ENCODE measurements around the gene C2CD4B.

Gene C2CD4B, protein sequence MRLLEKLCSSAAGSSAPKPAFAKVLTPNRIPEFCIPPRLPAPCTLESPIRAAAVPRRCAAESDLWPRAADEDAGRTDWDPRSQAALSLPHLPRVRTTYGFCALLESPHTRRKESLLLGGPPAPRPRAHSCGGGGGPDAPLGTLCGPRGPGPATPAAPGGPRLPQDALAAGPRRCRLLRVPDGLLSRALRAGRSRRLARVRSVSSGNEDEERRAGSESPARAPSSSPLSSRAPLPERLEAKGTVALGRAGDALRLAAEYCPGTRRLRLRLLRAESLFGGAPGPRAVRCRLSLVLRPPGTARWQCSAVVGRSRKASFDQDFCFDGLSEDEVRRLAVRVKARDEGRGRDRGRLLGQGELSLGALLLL

DNA sequence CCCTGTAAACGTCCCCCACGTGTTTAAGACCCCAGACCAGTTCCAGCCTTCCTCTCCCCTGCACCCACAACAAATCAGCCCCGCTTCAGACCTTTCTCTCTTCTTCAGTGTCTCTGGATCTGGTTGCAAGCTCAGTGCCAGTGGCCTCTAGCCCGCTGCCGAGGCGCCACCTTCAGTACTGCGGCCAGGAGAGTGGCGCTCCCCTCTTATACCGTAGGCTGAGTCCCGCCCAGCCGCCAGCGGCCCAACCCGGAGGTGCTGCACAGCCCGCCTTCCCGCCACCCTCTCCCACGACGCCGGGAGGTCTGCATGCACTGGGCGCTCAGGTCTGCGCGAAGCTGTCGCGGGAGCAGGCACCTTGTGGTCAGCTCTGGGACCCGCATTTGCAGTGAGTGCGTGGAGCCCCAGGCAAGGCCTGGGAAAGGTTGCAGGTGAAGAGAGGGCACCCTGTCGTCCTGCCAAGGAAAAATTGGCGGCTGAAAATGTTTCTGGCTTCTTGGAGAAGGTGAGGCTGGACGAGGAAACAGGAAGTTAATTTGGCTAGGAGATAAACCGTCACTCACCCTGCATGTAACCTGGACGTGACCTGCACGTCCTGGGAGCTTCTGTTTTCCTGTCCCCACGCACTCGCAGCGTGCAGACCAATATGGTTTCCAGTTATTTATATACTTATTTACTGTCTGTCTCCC lies at the start of gene C2CD4B:
Gene C2CD4B, minus strand, starts transcription at position 182 of the 689 bp plus-strand sequence. CDS start 301 bp downstream, outside the sequence.
- DNase-seq = no peak

DNA sequence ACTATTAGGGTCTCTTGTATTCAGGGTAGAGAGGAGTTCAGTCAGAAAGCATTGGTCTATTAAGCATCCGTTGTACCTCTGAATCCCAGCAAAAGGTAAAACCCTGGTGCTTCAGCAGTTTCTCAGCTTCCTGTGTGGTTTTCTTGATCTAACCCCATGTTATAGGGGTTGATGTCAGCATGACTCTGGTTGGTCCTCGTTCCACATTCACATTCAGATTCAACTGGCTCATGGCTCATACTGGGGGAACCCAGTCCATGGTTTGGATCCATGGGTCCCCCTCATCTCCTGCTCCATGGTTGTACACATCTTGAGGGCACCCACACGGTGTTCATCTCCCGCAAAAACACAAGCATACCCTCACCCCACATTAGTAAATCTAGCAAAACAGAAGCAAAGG lies 47.7 kb upstream of the C2CD4B start:
- no peak for DNase-seq

DNA sequence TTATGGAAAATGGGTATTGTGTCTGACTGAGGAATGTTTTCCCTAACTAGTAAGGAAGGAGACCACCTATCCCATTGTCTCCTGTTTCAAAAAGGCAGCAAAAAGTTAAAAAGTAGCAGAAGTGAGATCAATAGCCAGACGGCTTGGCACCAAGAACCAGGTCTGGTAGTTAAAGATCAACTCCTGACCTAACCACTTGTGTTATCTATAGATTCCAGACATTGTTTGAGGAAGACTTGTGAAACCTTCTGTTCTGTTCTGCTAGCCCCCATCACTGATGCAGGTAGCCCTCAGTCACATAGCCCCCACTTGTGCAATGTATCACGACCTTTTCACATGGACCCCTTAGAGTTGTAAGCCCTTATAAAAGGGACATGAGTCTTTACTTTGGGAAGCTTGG lies 46.3 kb upstream of the C2CD4B start:
- no peak for DNase-seq

DNA sequence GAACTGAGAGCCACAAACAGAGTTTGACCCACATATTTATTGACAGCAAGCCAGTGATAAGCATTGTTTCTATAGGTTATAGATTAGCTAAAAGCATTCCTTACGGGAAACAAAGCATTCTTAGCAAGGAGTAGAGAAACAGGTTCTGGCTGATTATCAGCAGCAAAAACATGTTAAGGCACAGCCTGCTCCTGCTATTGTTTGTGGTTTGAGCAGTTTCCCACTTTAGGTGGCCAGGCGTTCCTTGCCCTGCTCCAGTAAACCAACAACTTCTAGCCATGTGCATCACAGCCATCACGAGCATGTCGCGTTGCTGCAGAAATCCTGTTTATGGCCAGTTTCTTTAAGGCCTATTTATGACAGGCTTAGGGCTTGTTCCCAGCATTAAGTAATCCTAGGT lies 44.7 kb upstream of the C2CD4B start:
- DNase-seq = no peak

DNA sequence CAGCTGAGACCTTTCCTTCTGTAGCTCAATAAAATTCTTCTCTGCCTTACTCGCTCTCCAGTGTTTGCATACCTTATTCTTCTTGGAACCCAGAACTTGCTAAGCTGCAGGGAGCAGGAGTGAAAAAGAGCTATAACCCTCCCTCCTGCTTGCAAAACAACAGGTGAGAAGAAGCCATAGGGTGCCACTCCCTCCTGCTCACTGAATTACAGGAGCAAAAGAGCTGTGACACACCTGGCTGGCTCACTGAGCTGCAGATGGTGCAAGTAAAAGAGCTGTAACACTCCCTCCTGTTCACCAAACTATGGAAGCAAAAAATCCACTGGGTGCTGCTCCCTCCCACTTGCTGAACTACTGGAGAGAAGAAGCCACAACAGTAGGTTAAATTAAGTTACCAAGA lies 44.2 kb upstream of the C2CD4B start:
- no peak for DNase-seq

DNA sequence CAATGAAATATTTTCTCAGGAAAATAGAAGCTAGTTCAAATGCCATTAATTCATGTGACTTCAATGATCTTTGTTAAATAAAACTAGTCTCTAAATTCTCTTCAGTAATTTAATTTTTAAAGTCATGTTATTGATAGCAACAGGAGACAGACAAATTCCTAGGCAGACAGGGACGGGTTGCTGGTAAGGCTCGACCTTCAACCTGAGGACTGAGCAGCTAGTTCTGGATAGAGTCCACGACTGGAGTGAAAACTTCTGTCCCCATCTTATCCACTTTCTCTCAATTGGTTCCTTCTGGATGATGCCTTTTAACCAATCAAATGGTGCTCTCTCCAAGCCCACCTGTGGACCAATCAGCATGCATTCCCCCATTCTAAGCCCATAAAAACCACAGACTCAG lies 43.8 kb upstream of the C2CD4B start:
- DNase-seq = no peak

DNA sequence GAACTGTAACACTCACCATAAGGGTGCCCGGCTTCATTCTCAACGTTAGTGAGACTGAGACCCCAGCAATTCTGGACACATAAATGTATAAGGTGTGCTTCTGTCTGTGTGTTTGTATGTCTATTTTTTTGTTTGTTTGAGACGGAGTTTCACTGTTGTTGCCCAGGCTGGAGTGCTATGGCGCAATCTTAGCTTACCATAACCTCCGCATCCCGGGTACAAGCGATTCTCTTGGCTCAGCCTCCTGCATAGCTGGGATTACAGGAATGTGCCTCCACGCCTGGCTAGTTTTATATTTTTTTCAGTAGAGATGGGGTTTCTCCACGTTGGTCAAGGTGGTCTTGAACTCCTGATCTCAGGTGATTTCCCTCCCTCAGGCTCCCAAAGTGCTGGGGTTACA lies 43.3 kb upstream of the C2CD4B start:
- no peak for DNase-seq

DNA sequence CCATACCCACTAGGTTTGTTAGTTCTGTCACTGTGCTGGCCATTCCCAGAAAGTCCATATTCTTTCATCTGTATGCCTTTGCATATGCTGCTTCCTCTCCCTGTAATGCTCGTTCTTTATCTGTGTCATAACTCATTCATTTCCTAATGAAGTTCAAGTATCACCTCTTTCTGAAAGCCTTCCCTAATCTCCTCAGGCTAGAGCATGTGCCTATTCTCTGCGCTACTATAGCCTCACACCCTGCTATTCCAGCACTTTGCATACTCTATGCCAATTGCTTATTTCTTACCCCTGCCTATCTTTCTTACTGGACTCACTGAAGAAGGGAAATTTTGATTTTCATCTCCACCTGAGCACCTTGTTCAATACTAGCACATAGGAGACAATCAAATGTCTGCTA lies 25.6 kb upstream of the C2CD4B start:
- DNase-seq = no peak

DNA sequence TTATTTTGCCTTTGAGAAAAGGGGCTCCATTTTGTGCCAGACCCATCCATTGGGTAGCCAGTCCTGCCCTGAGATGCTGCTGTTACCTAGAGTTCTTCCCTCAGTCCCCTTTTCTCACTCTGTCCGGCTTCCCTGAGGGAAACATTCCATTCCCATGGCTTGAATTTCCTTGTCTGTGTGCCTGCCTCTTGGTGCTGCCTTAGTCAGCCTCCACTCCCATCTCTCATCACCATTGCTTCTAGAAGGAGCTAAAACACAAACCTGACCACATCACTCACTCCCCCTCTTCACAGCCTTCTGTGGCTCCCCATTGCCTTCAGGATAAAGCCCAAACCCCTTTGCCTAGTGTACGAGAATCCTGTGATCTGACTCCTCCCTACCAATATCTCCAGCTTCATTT lies 25.2 kb upstream of the C2CD4B start:
- no peak for DNase-seq

DNA sequence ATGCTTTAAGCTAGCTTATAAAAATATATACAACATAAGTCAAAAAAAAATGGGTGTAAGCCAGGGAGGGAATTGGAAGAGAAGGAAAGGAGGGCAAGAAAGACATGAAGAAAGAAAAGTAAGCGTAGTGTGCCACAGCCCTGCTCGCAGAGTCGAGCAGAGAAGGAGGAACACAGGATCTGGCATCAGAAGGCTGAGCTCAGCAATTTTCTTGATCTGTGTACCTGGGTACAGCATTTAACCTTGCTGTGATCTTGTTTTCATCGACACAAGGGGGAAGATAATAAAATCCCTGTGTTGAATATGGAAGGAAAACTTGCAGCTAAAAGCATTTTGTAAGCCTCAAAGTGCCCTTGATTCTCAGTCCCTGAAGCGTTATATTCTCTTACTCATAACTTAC lies 23.7 kb upstream of the C2CD4B start:
- DNase-seq = no peak

DNA sequence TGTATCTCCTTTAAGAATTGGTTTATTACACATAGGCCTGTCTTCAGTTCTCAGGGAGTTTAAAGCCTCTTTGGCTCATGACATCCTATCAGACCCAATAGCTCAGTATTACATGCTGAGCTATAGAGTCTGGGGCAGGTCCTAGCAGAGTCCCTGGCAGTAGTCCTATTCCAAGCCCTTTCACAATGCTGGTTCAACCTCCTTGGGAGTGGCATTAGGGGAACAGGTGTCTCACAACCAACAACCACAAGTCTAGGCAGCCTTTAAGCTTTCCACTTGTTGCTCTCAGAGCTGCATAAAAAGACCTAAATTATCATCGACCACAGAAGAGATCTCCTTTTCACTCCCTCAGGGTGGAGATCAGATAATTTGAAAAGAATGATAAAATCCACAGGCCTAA lies 22.8 kb upstream of the C2CD4B start:
- DNase-seq = no peak

DNA sequence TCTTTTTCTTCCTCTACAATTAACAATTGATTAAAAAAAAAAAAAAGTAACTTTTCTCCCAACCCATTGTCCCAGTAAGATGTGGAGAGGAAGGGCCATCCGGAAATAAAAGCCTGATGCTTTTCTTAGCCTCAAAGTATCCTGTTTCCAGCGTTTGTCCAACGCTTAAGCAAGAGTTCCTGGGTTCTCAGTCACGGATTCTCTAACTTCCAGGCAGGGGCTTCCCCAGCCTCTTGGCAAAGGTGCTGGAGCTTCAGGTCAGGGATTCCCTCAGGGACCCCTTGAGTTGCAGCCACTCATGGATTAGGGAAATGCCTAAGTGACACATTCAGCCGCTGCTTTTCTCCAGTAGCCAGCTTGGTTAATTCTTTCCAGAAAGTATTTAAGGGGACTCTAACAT lies 22.3 kb upstream of the C2CD4B start:
- no peak for DNase-seq

DNA sequence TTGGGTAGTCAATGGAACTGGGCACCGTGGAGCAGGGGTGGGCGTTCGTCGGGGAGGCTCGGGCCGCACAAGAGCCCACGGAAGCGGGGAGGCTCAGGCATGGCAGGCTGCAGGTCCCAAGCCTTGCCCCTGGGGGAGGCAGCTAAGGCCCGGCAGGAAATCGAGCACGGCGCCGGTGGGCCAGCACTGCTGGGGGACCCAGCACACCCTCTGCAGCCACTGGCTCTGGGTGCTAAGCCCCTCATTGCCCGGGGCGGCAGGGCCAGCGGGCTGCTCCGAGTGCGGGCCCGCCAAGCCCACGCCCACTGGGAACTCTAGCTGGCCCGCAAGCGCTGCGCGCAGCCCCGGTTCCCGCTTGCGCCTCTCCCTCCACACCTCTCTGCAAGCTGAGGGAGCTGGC lies 21.5 kb upstream of the C2CD4B start:
- no peak for DNase-seq

DNA sequence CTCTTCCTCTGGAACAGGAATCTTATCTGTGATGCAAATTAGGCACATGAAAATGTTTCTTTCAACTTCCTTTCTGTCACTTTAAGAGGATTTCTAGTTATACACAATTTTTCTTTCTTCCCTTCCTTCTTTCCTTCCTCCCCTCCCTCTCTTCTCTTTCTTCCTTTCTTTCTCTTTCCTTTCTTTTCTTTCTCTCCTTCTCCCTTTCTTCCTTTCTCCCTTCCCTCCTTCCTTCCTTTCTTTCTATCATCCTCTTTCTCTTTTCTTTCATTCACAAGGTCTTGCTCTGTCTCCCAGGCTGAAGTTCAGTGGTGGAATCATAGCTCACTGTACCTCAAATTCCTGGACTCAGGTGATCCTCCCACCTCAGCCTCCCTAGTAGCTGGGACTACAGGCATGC lies 18.0 kb upstream of the C2CD4B start:
- no peak for DNase-seq

DNA sequence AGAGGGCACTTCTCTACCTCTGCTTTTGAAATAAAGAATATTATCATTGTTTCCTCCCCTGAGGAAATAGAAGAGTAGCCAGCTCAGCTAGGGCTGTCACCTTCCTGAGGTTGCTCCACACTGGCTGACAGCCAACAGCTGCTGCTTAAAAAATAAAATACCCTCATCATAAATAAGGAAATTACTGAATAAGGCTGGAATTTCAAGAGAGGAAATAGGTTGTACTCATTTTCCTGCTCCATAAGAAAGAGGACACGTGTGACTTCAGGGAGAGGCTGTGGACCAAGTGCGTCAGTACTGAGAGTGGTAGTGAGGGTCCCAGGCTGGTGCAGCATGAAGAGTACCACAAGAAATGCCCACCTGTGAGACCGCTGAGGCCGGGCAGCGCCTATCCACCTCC lies 8.1 kb upstream of the C2CD4B start:
- DNase-seq = no peak

DNA sequence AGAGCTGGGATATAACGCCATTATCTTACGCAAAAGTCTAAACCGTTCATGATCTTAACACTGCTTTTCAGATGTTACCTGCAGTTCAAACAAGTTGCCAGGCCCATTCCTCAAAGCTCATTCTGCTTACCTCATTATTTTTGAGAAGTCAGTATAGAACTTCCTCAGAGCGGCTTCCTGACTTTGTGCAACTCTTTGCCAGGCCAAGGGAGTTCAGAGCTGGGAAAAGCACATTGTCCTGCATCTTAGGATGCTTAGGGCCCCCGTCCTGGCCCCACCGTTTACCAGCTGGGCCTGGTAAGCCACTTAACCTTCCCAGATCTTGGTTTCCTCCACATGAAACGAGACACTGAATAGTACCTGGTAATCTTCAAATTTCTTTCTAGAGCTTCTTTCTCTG lies 6.8 kb upstream of the C2CD4B start:
- DNase-seq = no peak

DNA sequence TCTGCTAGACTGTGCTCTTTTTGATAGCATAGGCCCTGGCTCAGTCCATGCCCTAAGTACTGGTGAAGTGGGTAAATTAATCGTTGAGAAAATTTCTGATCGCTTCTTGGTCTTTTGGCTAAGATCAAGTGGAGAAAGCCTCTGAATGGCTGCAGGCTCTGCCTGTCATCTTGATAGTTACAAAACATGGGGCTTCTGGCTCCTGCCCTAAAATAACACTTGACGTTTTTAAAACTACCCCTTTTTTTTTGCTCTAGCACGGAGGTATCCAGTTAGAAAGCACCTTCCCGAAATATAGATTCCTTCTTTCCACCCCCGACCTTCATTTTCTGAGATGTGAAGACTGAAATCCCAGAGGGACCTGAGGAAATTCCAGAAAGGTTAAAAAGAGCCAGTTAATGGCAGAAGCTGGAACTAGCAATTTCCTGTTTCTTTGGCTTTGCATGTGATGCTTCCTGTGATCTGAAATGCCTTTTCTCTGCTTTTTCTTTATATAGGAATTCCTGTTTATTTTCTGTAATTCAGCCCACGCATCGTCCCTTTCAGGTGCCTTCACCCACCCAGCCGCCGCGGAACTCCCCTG lies 799 bp upstream of the C2CD4B start:
- no peak for DNase-seq

DNA sequence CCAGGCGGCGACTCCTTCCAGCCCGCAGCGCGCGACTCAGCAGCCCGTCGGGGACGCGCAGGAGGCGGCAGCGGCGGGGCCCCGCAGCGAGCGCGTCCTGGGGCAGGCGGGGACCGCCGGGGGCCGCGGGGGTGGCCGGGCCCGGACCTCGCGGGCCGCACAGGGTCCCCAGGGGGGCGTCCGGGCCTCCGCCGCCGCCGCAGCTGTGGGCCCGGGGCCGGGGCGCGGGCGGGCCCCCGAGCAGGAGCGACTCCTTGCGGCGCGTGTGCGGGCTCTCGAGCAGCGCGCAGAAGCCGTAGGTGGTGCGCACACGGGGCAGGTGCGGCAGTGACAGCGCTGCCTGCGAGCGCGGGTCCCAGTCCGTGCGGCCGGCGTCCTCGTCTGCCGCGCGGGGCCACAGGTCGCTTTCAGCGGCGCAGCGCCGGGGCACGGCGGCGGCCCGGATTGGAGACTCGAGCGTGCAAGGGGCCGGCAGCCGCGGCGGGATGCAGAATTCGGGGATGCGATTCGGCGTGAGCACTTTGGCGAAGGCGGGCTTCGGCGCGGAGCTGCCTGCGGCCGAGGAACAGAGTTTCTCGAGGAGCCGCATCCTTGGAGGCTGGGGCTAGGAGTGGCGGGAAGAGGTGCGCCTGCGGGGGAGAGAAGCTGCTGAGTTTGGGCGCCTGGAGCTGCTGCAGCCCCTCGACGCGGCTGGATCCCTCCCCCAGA lies 535 bp downstream of the C2CD4B start:
- DNase-seq = no peak

DNA sequence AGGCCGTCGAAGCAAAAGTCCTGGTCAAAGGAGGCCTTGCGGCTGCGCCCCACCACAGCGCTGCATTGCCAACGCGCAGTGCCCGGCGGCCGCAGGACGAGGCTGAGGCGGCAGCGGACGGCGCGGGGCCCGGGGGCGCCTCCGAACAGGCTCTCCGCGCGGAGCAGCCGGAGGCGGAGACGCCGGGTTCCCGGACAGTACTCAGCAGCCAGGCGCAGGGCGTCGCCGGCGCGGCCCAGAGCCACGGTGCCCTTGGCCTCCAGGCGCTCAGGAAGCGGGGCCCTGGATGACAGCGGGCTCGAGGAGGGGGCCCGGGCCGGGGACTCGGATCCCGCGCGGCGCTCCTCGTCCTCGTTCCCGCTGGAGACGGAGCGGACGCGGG lies 1.1 kb downstream of the C2CD4B start:
- no peak for DNase-seq

DNA sequence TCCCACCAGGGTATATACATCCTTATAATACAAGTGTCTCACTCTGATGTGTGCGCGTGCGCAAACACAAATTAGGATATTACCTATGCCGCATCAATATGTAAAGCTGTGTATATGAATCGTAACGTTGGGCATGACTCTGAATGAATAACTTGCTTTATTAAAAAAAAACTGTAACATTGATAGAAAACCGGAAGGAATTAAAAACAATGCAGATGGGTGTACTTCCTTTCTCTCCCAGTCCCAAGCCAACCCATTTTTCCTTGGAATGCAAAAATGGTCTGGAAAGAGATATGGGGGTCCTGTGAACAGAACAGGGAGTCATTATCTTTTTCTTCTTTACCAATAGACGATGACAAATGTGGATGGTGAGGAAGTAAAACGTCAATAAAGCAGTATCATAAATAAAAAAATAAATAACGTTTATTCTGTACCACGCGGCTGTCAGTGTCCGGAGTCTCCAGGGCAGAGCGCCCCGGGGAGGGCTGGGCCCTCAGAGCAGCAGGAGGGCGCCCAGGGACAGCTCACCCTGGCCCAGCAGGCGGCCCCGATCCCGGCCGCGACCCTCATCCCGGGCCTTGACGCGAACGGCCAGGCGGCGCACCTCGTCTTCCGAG lies 1.6 kb downstream of the C2CD4B start:
- no peak for DNase-seq

DNA sequence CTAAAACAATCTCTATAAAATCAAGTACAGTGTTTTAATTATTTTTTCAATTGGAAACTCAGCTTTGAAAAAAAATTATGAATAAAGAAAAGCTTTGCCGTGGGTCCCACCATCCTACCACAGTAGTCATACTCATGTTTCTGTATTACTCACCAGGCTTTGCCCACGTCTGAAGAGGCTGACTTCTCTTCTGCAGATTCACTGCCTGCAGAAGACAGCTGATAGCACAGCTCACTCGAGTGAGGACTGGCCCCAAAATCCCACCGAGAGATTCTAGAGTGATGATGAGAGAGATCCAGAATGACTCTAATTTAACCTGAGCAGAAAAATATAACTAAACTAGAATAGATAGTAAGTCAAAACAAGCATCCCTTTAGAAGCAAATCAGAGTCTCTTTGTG lies 11.9 kb downstream of the C2CD4B start:
- DNase-seq = no peak

DNA sequence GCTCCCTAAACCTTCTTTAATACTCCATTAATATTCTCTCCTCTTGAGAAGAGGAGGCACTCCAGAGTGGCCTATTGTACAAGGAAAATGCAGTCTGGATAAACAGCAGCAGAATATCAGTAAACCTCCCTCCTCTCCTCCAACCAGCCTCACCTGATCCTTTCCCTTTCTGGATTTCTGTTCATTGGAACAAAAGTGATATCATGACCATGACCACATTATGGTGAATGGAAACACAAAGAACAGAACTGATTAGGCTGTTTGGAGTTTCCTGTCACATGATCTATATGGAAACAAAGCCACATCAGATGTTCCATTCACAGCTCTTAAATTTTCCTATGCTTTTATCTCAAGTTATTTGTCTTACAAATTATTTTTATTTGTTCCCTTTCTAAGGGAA lies 14.6 kb downstream of the C2CD4B start:
- DNase-seq = no peak

DNA sequence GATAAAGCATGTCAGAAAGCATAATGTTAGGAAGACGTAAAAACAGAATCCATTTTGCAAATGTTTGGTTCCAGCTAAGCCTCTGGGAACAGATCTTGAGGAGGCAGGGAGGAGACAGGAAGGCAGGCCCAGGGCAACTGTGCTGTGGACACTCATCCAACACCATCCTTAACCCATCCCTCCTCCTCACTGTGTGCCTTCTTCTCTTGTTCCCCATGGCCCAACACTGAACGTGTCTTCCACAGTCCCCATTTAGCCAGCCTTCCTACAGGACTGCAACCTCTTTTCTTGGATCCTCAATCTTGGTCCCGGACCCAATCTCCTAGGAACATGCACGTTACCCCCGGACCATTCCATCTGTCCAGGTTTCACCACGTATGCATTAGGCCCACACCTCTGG lies 15.4 kb downstream of the C2CD4B start:
- DNase-seq = no peak
